GM21786 (cell line): ENCODE measurements around the gene KIF18B.

Experiments used
- ATAC-seq: cut with Tn5 transposase; IDR thresholded peaks from one replicate; pipeline ENCODE4 v1.9.1; 2021; ENCODE audit not compliant: unreplicated experiment

The KIF18B gene

GRCh38 chr17:44884941-44885340, 62.6 kb downstream of the KIF18B start:
- ATAC-seq, result no peak

DNA sequence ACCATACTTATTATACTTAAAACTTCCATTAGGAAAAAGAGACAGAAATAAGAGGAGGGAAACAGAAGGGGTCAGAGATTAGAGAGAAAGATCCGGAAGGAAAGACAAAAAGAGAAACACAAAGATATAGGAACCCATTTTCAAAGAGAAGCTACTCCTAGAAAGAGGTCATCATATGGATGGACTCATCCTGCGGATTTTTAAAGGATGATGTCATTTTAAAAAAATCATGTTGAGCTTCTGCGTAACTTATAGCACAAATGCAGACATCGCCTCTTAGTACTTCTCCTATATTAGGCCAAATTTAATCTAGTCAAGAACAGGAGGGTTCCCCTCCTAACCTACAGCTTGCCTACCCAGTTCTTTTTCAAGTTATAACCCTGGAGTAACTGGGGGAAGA, 66.4 kb downstream of the KIF18B start:
- ATAC-seq, result no peak

DNA sequence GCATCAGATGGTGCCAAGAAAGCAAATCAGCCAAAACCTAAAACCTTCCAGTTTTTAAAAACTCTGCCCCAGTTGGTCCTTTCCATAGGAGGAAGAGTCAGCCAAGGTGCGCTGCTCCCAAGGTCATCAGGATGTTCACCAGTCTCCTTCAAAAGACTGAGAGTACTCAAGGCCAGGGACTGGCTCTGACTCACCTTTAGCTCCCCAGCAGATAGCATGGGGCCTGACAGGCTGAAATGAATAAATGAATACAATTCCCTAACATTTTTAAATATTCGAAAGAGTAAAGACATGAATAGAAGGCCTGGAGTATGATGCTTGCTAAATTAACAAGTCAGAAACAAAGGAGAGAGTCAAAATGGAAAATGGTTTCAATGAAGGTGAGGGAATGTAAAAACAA, 67.5 kb downstream of the KIF18B start:
- ATAC-seq, result no peak

DNA sequence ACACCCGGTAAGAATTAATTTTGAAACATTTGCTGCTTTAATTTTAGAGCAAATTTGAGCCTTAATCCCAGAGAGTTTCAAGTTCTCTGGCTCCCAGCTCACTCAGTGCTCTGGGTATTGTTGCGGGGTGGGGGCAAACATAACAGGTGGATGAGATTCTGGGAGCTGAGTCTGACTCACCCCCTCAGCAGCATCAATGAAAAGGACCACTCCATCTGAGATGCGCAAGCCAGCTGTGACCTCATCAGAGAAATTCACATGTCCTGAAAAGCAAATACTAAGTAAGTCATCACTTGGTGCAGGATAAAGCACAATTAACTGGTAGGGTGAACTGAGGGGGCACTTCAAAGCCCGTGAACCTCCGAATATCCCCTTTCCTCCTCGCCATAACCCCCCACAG, 68.2 kb downstream of the KIF18B start:
- no peak for ATAC-seq

- ATAC-seq, result no peak
Measured at GRCh38 chr17:44878627-44879221, 68.8 kb downstream of the KIF18B start.

DNA sequence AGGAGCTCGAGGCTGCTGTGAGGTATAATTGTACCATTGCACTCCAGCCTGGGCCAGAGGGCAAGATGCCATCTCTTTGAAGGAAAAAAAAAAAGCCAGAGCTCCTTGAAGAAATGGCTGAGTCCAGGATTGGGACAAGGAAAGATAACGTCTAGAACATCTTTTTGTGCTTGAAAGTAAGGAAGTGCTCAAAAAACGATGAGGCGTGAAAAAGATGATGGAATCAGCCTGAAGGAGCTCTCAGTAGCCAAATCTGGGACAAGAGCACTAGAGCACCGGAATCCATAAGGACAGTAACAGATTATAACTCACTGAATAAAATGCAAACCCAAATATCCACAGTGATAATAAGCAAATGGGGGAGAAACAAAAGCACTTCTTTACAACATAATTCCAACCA, 70.5 kb downstream of the KIF18B start:
- no peak for ATAC-seq

- ATAC-seq, result no peak
Measured at GRCh38 chr17:44875761-44876160, 71.8 kb downstream of the KIF18B start.
